Renal cortex interstitium (tissue), 15 donors: ENCODE measurements around the gene UTS2B. TPM values are rescaled to one million over a fixed set of nuclear protein-coding genes. Genes with fewer than 3 reads are reported as not detected.
A peak's percentile ranks its signal among the peaks of the same experiment; 100 is the strongest.

ENCODE experiments used
- DNase-seq, 11 donors: peaks; one replicate each; pipeline ENCODE4 v3.0.0-alpha.2; 2013; ENCODE audit warnings: low read depth in 9 of 11, low spot score in 4 of 11; ENCODE audit errors: extremely low read depth in 1 of 11
- long read RNA-seq, 16 experiments: transcript quantifications; one replicate each; lab custom pipeline, GENCODE V29; 2026
- polyA plus RNA-seq, 3 donors: library from polyadenylated mRNA; unstranded; fragments of 120-200 nt; gene quantifications; one replicate each; pipeline ENCODE4 v1.2.1, GENCODE V29; 2013; ENCODE audit not compliant: insufficient read length in 3 of 3

The UTS2B gene
- under 1 TPM; 0.65 to 0.88 (median 0.70) TPM for polyA plus RNA-seq
- long read RNA-seq, donor 1: 0 reads
- long read RNA-seq, donor 2: 0 reads
- long read RNA-seq, donor 3, partial matches to known transcripts: 0 of 1 reads
- long read RNA-seq, donor 3, other reads (novel, unspliced or antisense): 0 of 1 reads
- long read RNA-seq, donor 4: 0 reads
- long read RNA-seq, donor 5: 0 reads
- long read RNA-seq, donor 6, partial matches to known transcripts: 110 of 110 reads
- long read RNA-seq, donor 6, other reads (novel, unspliced or antisense): 0 of 110 reads
- long read RNA-seq, donor 7: 0 reads
- long read RNA-seq, donor 8: 0 reads
- long read RNA-seq, donor 9: 0 reads
- long read RNA-seq, donor 10, partial matches to known transcripts: 104 of 104 reads
- long read RNA-seq, donor 10, other reads (novel, unspliced or antisense): 0 of 104 reads
- long read RNA-seq, donor 11: 0 reads
- long read RNA-seq, donor 12: 0 reads
- long read RNA-seq, donor 13: 0 reads
- long read RNA-seq, donor 14, partial matches to known transcripts: 93 of 93 reads
- long read RNA-seq, donor 14, other reads (novel, unspliced or antisense): 0 of 93 reads
- long read RNA-seq, donor 15: 0 reads
- long read RNA-seq, donor 16, partial matches to known transcripts: 390 of 398 reads
- long read RNA-seq, donor 16, other reads (novel, unspliced or antisense): 8 of 398 reads

- peak in 9 of 11 donors; percentile 51 to 69 (median 62) for DNase-seq
These were observed at the start of gene UTS2B for GRCh38 chr3:191329654-191330529. UTS2B (minus strand) TSS chr3:191330526; CDS start chr3:191282189, 48,337 bp downstream.

- no peak for DNase-seq
These were observed 49.7 kb upstream of the UTS2B start for GRCh38 chr3:191380001-191380400.

- DNase-seq: no peak
These were observed 49.1 kb upstream of the UTS2B start for GRCh38 chr3:191379446-191379845.

GRCh38 chr3:191378142-191378812 lies 48.0 kb upstream of the UTS2B start:
- DNase-seq: no peak

GRCh38 chr3:191376516-191377141 lies 46.3 kb upstream of the UTS2B start:
- DNase-seq: no peak

- no peak for DNase-seq
These were observed 43.0 kb upstream of the UTS2B start for GRCh38 chr3:191373327-191373726.

GRCh38 chr3:191372122-191372521 lies 41.8 kb upstream of the UTS2B start:
- peak in 1 of 11 donors; percentile 31 for DNase-seq

- no peak for DNase-seq
These were observed 39.3 kb upstream of the UTS2B start for GRCh38 chr3:191369616-191370010.

GRCh38 chr3:191368755-191369615 lies 38.7 kb upstream of the UTS2B start:
- no peak for DNase-seq

- DNase-seq: no peak
These were observed 36.3 kb upstream of the UTS2B start for GRCh38 chr3:191366675-191367074.

GRCh38 chr3:191363221-191363620 lies 32.9 kb upstream of the UTS2B start:
- DNase-seq: no peak

GRCh38 chr3:191362524-191363090 lies 32.3 kb upstream of the UTS2B start:
- no peak for DNase-seq

GRCh38 chr3:191362037-191362436 lies 31.7 kb upstream of the UTS2B start:
- no peak for DNase-seq

GRCh38 chr3:191361456-191361855 lies 31.1 kb upstream of the UTS2B start:
- no peak for DNase-seq

GRCh38 chr3:191360620-191361019 lies 30.3 kb upstream of the UTS2B start:
- no peak for DNase-seq

- no peak for DNase-seq
These were observed 28.6 kb upstream of the UTS2B start for GRCh38 chr3:191358929-191359328.

GRCh38 chr3:191357909-191358308 lies 27.6 kb upstream of the UTS2B start:
- DNase-seq: no peak
